T-helper 22 cell (primary cell): ENCODE measurements around the gene HLCS.

Experiments
- DNase-seq: peaks from one replicate; pipeline ENCODE4 v3.0.0-alpha.2; 2020; ENCODE audit warnings: low read depth

The HLCS gene

GRCh38 chr21:36915014-36915695 lies 51.3 kb downstream of the HLCS start:
- DNase-seq, result no peak

GRCh38 chr21:36914244-36915013 lies 52.0 kb downstream of the HLCS start:
- DNase-seq, result no peak

GRCh38 chr21:36913247-36914169 lies 53.0 kb downstream of the HLCS start:
- no peak for DNase-seq

- no peak for DNase-seq
These were observed 55.7 kb downstream of the HLCS start for GRCh38 chr21:36910581-36911307.

- DNase-seq, result no peak
These were observed 56.4 kb downstream of the HLCS start for GRCh38 chr21:36909901-36910561.

- no peak for DNase-seq
These were observed 57.0 kb downstream of the HLCS start for GRCh38 chr21:36909423-36909822.

GRCh38 chr21:36908260-36908908 lies 58.1 kb downstream of the HLCS start:
- no peak for DNase-seq

GRCh38 chr21:36904093-36904666 lies 62.3 kb downstream of the HLCS start:
- no peak for DNase-seq

GRCh38 chr21:36902793-36903192 lies 63.7 kb downstream of the HLCS start:
- no peak for DNase-seq

- no peak for DNase-seq
These were observed 64.1 kb downstream of the HLCS start for GRCh38 chr21:36902331-36902730.

- no peak for DNase-seq
These were observed 64.9 kb downstream of the HLCS start for GRCh38 chr21:36901575-36901974.

GRCh38 chr21:36893581-36893980 lies 72.9 kb downstream of the HLCS start:
- no peak for DNase-seq

GRCh38 chr21:36892201-36892600 lies 74.3 kb downstream of the HLCS start:
- DNase-seq, result no peak

- DNase-seq, result no peak
These were observed 74.8 kb downstream of the HLCS start for GRCh38 chr21:36891692-36892091.

GRCh38 chr21:36891121-36891520 lies 75.3 kb downstream of the HLCS start:
- DNase-seq, result no peak

GRCh38 chr21:36890086-36890485 lies 76.4 kb downstream of the HLCS start:
- no peak for DNase-seq

GRCh38 chr21:36889401-36889800 lies 77.1 kb downstream of the HLCS start:
- no peak for DNase-seq

- DNase-seq, result no peak
These were observed 78.0 kb downstream of the HLCS start for GRCh38 chr21:36888466-36888865.

- no peak for DNase-seq
These were observed 78.5 kb downstream of the HLCS start for GRCh38 chr21:36887963-36888362.
